NCI-H345 (cell line): ENCODE results near the gene FXR1.
"Not testable (repeated sequence)": the region's sequence is repeated elsewhere in the genome, so short reads cannot be mapped to it uniquely, and the experiment has no call there.

ENCODE experiments used
- DNase-seq: peaks from one replicate; lab custom pipeline; 2025; lab: John Stamatoyannopoulos, UW

Gene FXR1

GRCh38 chr3:180912304-180913296 is at the start of gene FXR1:
FXR1 (plus strand) TSS chr3:180912670; CDS start chr3:180912686, 16 bp downstream.
- DNase-seq, result peak; percentile 92

GRCh38 chr3:180870008-180870699 is 42.3 kb upstream of the FXR1 start:
- no peak for DNase-seq

- DNase-seq, result no peak
Measured at GRCh38 chr3:180871901-180872300, 40.6 kb upstream of the FXR1 start.

GRCh38 chr3:180872430-180872829 is 40.0 kb upstream of the FXR1 start:
- DNase-seq, result not testable (repeated sequence)

- DNase-seq, result no peak
Measured at GRCh38 chr3:180875124-180875698, 37.3 kb upstream of the FXR1 start.

GRCh38 chr3:180881065-180881801 is 31.2 kb upstream of the FXR1 start:
- no peak for DNase-seq

GRCh38 chr3:180882115-180882514 is 30.4 kb upstream of the FXR1 start:
- no peak for DNase-seq

- DNase-seq, result no peak
Measured at GRCh38 chr3:180888992-180889560, 23.4 kb upstream of the FXR1 start.

- DNase-seq, result no peak
Measured at GRCh38 chr3:180898572-180898971, 13.9 kb upstream of the FXR1 start.

- peak; percentile 51 for DNase-seq
Measured at GRCh38 chr3:180909369-180910127, 2.9 kb upstream of the FXR1 start.

- no peak for DNase-seq
Measured at GRCh38 chr3:180910823-180911222, 1.6 kb upstream of the FXR1 start.

GRCh38 chr3:180911876-180912303 is 580 bp upstream of the FXR1 start:
- DNase-seq, result no peak

- DNase-seq, result no peak
Measured at GRCh38 chr3:180913581-180914404, 1.3 kb downstream of the FXR1 start.

- no peak for DNase-seq
Measured at GRCh38 chr3:180918542-180918941, 6.1 kb downstream of the FXR1 start.

- DNase-seq, result no peak
Measured at GRCh38 chr3:180922242-180922641, 9.8 kb downstream of the FXR1 start.

- DNase-seq, result no peak
Measured at GRCh38 chr3:180923561-180923960, 11.1 kb downstream of the FXR1 start.

GRCh38 chr3:180926526-180926925 is 14.1 kb downstream of the FXR1 start:
- DNase-seq, result no peak

GRCh38 chr3:180929376-180929775 is 16.9 kb downstream of the FXR1 start:
- no peak for DNase-seq

- no peak for DNase-seq
Measured at GRCh38 chr3:180930526-180930925, 18.1 kb downstream of the FXR1 start.

GRCh38 chr3:180932819-180933218 is 20.3 kb downstream of the FXR1 start:
- DNase-seq, result no peak
